Measurements from ENCODE around the gene MDFIC.

- no peak for TF ChIP-seq CTCF (IDR thresholded peaks at IDR 0.05; ENCODE audit: borderline replicate concordance, extremely low read depth, low read length, poor library complexity, severe bottlenecking)
- no peak for TF ChIP-seq EZH2 (IDR thresholded peaks at IDR 0.05; ENCODE audit: borderline replicate concordance, low read depth, low read length, severe bottlenecking)
Measured at GRCh38 chr7:114919587-114919986, 2.3 kb upstream of the MDFIC start.

Measured in DND-41 (cell line).